ENCODE data around the gene AGER. TPM values are rescaled to one million over a fixed set of nuclear protein-coding genes. Genes with fewer than 3 reads are reported as not detected.

The AGER gene
- 0.43 and 0.82 TPM in 2 replicates for total RNA-seq

DNA sequence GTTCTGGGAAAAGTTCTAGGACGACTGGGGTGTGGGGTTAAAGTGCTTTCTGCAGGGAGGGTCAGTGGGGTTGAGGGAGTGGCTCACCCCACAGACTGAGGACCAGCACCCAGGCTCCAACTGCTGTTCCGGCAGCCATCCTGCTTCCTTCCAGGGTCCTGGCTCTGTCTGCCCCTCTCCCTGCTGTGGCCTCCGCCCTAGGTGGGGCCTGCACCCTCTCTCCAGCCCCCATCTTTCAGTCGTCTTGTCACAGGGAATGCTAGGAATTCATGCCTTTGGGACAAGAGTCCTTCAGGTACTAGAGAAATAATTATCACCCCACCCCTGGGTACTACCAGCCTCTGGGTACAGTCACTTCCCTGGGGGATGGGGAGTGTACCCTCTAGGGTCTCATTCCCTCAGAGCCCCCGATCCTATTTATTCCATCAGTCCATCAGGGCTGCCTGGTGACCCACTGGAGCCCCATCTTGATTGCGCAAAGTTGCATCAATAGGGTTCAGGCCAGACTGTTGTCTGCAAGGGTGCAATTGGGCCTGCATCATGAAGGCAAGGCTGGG, at the start of gene AGER:
Gene AGER, minus strand, starts transcription at position 170 of the 557 bp plus-strand sequence. Its CDS starts 31 bp downstream, at position 139.

DNA sequence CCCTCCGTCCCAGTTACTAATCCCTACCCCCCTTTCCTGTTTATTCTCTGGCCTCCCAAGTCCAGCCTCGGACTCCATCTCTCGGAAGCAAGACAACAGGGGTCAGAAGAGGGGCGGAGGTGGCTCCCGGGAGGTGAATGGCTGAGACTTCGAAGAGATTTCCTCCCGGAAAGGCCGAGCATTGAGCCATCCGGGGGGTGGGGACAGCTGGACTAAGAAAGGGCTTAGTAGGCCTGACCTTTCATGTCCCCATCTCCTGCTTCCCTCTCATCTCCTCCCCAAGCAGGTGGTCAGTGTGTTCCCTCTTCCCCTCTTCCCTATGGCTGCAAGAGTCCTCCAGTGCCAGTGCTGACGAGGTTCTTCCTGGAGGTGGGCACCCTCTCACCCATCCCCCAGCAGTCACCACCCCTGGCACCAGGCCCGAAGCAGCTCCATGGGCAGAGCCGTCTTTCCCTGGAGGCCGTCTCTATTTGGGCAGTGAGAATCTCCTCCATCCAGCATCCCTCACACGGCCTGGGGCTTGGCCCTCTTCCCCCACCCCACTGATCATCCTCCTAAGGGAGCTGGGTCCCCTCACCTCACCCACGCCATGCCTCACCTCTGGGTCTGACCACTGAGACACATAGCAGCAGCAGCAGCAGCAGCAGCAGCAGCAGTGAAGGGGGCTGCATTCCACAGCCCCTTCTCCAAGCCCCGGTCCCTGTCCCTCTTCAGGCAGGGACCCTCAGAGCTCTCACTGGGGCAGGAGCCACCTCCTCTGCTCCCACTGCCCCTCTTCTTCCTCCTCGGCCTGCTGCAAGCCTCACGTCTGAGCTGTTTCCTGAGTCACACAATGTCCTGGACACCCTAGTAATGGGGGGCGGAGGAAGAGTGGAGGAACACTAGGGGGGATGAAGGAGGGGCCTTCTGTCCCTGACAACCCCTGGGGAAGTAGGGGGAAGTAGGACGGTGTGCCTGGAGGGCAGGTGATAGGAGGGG, 39.5 kb upstream of the AGER start, which contains the start of gene NOTCH4:
Gene NOTCH4, minus strand, starts transcription at position 810 of the 978 bp plus-strand sequence. Its CDS starts 139 bp downstream, at position 671.

DNA sequence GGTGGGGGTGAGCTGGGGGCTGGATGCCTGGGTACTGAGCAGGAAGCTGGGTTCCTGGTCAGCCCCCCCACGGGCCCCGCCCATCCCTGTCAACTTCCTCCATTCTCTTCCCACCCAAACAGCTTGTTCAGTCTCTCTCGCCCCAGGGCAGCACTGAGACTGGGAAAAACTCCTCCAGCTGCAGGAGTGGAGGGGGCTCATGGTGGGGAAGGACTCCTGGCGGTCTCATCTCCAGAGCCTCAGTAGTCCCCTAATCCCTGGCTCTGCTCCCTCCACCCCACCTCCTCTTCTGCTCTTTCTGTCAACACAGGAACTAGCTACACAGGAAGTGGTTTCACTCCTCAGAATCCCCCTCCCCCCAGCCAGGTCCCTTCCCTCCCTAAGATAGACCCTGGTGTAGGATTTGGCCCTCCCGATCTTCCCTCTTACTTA, 8.6 kb upstream of the AGER start, which contains the start of gene GPSM3:
Gene GPSM3, minus strand, starts transcription at position 36 of the 432 bp plus-strand sequence. CDS start 130 bp downstream, outside the sequence.

DNA sequence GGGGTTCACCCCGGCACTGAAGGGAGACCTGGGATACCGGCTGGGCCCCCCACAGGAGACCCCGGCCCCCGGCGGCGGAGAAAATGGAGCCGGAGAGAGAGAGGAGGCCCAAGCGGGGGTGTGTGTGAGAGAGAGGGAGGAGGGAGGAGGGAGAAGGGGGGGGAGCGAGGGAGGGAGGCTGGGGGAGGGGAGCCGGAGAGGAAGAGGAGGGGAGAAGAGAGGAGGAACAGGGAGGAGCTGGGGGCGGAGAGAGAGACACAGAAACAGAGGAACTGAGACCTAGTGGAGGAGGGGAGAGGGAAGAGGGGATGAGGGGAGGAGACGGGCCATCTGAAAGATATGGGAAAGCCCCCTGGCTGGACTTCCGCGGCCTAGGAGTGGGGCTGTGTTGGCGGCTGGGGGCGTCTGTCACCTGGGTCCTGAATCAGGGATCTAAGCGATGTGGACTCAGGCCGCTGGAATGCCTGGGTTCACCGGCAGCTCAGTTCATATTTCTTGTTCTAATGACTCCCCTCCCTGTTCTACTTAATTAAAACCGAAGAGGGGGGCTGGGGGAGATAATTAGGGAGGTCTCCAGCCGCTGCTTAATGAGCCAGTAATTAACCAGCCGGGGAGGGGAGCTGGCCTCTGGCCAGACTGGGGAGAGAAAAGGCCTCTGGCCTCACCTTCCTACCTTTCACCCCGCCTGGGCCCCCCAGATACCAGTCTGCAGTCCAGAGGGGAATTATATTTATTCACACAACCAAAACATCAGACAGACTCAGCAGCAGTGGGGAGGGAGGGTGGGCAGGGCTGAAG, 6.2 kb upstream of the AGER start, which contains the start of gene PBX2:
Gene PBX2, minus strand, starts transcription at position 149 of the 798 bp plus-strand sequence. CDS start 287 bp downstream, outside the sequence.

DNA sequence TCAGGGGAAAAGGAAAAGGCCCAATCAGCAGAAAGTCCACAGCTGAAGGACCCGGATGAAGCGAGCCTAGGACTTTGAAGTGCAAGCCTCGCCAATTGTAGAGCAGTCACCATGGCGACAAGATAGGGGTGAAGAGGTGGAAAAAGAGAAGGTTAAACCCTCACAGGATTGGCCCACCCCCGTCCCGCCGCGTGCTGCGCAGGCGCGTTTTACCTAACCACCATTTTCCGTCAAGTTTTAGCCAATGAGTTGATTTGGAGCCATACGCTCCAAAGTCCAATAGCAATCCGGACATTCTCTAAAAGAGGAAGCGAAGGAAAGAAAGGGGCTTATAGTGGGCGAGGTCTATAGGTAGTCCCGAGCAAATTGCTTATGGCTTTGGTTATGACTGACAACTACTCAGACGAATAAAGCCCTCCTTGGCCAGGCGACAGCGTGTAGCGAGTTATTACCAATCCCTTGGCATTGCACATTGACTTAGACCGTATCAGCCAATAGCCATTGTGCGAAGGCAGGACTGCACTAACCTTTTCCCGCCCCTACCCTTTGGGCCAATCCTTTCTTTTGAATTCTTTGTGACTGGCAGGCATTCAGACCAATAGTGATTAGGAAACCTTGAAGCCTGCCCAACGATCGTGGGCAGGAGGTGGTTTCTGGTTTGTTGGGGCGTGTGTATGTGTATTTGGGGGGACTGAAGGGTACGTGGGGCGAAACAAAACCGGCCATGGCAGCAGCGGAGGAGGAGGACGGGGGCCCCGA, 6.1 kb downstream of the AGER start, which contains the start of gene RNF5:
Gene RNF5, plus strand, starts transcription at position 618 of the 759 bp plus-strand sequence. Its CDS starts 107 bp downstream, at position 725.

DNA sequence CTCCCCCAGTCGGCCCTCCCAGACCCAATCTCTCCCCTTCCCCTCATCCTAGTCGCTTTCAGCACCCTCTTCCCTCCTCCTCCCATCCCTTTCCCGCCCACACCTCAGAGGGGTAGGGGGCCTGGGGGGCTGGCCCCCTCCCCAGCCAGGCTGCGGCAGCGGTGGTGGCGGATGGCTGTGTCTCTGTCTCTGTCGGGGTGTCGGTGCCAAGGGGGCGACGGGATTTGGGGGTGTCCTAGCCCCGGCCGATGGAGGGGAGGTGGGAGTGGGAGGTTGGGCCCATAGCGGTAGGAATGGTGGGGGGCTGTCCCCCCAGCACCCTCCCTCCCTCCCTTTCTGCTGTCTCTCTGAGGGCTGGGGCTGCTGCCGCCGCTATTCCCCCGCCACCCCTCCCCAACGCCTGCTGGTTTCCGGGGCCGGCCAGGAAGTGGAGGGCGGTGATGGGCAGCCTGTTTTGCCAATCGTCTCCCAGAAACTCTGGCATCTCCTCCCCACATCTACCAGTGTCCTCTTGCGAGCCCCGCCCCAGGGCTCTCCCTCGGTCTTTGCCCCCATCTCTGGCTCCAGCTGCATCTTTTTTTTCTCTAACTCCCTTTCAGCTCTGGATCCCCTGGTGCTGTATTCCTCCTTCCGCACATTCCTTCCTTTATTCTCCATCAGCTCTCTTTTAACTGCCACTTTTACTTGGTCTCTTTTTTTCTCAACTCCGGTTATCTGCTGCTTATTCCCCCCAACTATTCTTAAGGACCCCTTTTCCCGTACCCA, 8.2 kb downstream of the AGER start, which contains the start of gene AGPAT1:
Gene AGPAT1, minus strand, starts transcription at position 374 of the 765 bp plus-strand sequence. CDS start 4,588 bp downstream, outside the sequence.

DNA sequence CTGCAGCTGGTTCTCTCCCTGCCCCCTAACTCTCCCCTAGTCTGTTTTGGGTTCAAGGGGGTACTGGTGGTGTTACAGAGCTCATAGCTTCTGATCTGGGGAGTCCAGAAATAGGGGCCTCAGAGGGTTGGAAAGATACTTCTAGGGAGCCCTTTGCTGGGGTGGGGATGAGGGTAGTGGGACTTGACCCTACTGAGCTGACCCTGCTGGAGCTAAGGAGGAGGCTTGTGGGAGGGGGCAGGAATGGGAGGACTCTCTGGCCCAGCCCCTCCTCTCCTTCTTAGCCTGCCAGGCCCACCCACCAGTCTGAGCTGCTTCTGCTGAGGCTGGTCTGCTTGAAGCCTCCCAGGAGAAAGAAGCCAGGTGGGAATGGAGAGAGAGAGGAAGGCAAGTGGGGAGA, 19.8 kb downstream of the AGER start, which contains the start of gene EGFL8:
Gene EGFL8, plus strand, starts transcription at position 301 of the 400 bp plus-strand sequence. CDS start 1,571 bp downstream, outside the sequence.

DNA sequence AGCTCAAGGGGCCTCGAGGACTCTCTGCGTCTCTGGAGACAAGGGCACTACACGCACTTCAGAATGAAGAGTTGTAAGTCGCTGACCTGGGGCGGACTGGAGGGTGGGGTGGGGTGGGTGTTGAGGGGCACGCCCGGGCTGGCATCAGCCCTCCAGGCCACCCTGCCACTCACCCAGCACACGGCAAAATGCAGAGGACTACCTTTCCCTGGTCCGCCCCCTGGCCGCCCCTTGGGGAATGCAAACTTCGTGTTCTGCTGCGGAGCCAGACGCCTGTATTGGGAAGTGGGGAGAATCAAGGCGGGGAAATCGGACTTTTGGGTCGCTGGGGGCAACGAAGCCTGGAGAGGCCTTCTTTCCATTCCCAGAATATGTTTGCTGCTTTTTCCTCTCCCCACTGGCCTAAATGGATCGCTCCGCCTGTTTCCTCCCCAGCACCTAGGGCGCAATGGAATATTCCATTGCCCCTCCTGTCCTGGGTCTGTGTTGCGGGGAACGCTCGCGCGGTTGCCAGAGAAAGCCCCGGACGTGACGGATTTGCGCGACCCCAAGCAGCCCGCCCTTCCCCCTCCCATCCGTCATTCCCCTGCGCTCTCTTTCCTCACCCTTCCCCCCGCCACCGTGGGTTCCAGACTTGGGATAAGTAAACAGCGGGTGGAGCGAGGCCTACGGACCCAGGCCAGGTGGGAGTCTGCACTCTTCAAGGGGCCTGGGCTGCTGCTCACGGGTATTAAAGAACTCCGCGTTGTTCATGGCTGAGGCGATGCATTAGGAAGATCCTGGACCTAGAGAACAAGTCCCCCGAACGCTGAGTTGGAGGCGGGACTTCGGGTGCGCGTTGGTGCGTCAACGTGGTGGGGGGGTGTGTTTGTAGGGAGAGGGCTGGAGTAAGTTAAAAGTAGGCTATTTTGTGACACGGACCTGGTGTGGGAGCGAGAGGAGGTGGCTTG, 30.2 kb downstream of the AGER start, which contains the start of gene PPT2:
Gene PPT2, plus strand, starts transcription at position 578 of the 950 bp plus-strand sequence. CDS start 454 bp downstream, outside the sequence.

DNA sequence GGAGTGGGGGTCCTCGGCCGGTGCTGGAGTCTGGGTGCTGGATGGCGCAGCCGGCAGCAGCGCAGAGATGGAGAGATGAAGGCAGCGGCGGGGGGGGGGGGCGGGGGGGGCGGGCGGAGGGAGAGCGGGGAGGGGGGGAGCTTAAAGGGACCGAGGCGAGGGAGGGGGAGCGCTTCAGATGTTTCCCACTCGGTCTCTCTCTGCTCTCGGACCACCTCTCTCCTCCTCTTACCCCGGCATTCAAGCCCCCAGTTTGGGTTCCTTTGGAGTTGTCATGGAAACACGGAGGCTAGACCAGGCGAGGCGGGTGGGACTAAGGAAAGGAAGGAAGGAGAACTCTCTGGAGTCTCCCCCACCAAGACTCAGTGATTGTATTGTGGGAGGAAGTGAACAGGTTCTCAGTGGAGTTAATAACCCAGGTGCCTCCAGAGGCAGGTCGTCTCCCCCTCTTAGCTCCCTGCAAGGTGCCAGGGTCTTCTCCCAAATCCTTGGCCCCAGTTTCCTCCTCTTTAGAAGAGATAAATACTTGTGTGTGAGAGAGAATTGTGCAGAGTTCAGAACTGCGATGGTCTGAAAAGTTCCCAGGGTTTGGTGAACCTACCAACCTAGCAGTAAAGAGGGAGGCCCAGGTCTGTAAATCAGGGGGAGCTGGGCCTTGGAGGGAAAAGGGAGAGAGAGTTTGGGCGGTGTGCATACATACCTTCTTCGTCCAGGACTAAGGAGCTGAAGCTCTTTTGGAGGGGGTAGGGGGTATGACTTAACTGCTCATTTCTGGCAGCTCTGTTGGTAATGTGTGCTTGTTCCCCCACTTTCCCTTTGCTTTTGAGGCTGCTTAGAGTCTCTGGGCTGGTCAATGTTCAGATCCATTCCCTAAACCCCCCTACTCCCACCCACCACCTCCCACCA, 31.9 kb downstream of the AGER start, which contains the start of gene PRRT1:
Gene PRRT1, minus strand, starts transcription at position 77 of the 906 bp plus-strand sequence. CDS start 112 bp downstream, outside the sequence.

Other genes starting within 250 kb of the AGER start
- 11.4 and 11.6 TPM in 2 replicates for gene CFB, start 238.2 kb downstream of the AGER start, total RNA-seq
- gene NELFE, start 225.3 kb downstream of the AGER start, total RNA-seq = 73.6 and 83.6 TPM in 2 replicates
- 34.1 and 37.6 TPM in 2 replicates for gene SKIC2, start 225.1 kb downstream of the AGER start, total RNA-seq
- gene DXO, start 212.1 kb downstream of the AGER start, total RNA-seq = 13.5 and 15.4 TPM in 2 replicates
- 6.9 and 30.7 TPM in 2 replicates for gene C4A, start 202.2 kb downstream of the AGER start, total RNA-seq
- gene C4B, start 169.5 kb downstream of the AGER start, total RNA-seq = 14.6 and 48.8 TPM in 2 replicates
- 0.23 and 1.3 TPM in 2 replicates for gene CYP21A2, start 145.8 kb downstream of the AGER start, total RNA-seq
- gene TNXB, start 74.9 kb downstream of the AGER start, total RNA-seq = 108 and 240 TPM in 2 replicates
- gene ATF6B, start 56.0 kb downstream of the AGER start, total RNA-seq = 17.6 and 17.9 TPM in 2 replicates
- 2.1 and 3.4 TPM in 2 replicates for gene FKBPL, start 54.0 kb downstream of the AGER start, total RNA-seq
- 0.47 and 0.85 TPM in 2 replicates for gene PRRT1, start 32.3 kb downstream of the AGER start, total RNA-seq
- 12.1 and 16.1 TPM in 2 replicates for gene PPT2, start 30.1 kb downstream of the AGER start, total RNA-seq
- gene EGFL8, start 19.7 kb downstream of the AGER start, total RNA-seq = 1.6 and 3.7 TPM in 2 replicates
- gene AGPAT1, start 8.2 kb downstream of the AGER start, total RNA-seq = 65.4 and 84.0 TPM in 2 replicates
- 23.2 and 53.2 TPM in 2 replicates for gene RNF5, start 5.8 kb downstream of the AGER start, total RNA-seq
- 33.6 and 45.0 TPM in 2 replicates for gene PBX2, start 5.9 kb upstream of the AGER start, total RNA-seq
- 0.26 and 4.9 TPM in 2 replicates for gene GPSM3, start 8.4 kb upstream of the AGER start, total RNA-seq
- gene NOTCH4, start 39.8 kb upstream of the AGER start, total RNA-seq = 0.70 and 1.4 TPM in 2 replicates
- not detected in 2 replicates for gene TSBP1, start 187.7 kb upstream of the AGER start, total RNA-seq
- gene BTNL2, start 222.9 kb upstream of the AGER start, total RNA-seq = not detected in 2 replicates

All from pericardium fibroblast (primary cell).